ENCODE measurements around the gene WDR59. TPM values are rescaled to one million over a fixed set of nuclear protein-coding genes. Genes with fewer than 3 reads are reported as not detected.

Gene WDR59
- total RNA-seq, 1 experiment from 2014 or later = 95.4 TPM

DNA sequence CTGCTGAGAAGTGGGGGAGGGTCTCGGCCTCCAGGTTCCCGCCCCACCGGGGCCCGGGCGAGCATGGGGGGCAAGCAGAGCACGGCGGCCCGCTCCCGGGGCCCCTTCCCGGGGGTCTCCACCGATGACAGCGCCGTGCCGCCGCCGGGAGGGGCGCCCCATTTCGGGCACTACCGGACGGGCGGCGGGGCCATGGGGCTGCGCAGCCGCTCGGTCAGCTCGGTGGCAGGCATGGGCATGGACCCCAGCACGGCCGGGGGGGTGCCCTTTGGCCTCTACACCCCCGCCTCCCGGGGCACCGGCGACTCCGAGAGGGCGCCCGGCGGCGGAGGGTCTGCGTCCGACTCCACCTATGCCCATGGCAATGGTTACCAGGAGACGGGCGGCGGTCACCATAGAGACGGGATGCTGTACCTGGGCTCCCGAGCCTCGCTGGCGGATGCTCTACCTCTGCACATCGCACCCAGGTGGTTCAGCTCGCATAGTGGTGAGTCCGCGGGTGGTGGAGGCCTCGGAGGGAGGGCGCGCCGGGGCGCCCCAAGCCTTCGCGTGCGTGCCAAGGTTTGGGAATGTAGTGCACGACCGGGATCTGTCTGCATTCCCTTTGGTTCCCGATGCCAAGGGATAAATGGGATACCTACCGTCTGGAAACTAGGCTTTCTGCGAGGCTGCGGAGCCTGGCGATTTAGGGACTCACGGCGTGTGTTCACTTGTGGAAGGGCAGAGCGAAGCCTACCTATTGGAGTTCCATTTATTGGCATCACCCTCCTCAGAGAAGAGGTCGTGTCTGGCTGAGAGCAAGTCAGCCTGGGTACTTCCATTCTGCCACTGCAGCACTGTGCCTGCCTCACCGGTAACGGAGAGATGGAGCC lies 14.9 kb upstream of the WDR59 start:
- no peaks in the 10 kb centered on the region for H3K9me3 Mint-ChIP-seq (ENCODE audit: low read depth, unreplicated experiment)
- no TSS peak for BruUV-seq (replicated peaks)
- peak overlapping the region; percentile 72 for H3K4me3 Mint-ChIP-seq (ENCODE audit: low read depth, unreplicated experiment)
- TF ChIP-seq, protein P1, sequence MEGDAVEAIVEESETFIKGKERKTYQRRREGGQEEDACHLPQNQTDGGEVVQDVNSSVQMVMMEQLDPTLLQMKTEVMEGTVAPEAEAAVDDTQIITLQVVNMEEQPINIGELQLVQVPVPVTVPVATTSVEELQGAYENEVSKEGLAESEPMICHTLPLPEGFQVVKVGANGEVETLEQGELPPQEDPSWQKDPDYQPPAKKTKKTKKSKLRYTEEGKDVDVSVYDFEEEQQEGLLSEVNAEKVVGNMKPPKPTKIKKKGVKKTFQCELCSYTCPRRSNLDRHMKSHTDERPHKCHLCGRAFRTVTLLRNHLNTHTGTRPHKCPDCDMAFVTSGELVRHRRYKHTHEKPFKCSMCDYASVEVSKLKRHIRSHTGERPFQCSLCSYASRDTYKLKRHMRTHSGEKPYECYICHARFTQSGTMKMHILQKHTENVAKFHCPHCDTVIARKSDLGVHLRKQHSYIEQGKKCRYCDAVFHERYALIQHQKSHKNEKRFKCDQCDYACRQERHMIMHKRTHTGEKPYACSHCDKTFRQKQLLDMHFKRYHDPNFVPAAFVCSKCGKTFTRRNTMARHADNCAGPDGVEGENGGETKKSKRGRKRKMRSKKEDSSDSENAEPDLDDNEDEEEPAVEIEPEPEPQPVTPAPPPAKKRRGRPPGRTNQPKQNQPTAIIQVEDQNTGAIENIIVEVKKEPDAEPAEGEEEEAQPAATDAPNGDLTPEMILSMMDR (IDR thresholded peaks at IDR 0.05; ENCODE audit: unreplicated experiment) = no peak
- peak; percentile 70 for DNase-seq
- peaks cover 28% of the 10 kb centered on the region for H3K36me3 Mint-ChIP-seq (ENCODE audit: insufficient read depth, unreplicated experiment)
- H3K4me1 Mint-ChIP-seq (ENCODE audit: low read depth, unreplicated experiment) = peaks cover 50% of the 10 kb centered on the region
- peak overlapping the region; percentile 63 for H3K27ac Mint-ChIP-seq (ENCODE audit: unreplicated experiment)
- intact Hi-C loops (cut with micrococcal nuclease; ENCODE audit: unreplicated experiment) = loop anchor here (2.0 kb wide), 1 partner anchor 65 kb away; no protein-coding TSS in a partner anchor
- no peaks in the 10 kb centered on the region for H3K27me3 Mint-ChIP-seq (ENCODE audit: unreplicated experiment)
- CTCF ChIA-PET = interaction anchor here (0.6 to 1.1 kb wide), 2 partner anchors 111 to 147 kb away, joined by 3 to 4 read pairs; no protein-coding TSS in a partner anchor

DNA sequence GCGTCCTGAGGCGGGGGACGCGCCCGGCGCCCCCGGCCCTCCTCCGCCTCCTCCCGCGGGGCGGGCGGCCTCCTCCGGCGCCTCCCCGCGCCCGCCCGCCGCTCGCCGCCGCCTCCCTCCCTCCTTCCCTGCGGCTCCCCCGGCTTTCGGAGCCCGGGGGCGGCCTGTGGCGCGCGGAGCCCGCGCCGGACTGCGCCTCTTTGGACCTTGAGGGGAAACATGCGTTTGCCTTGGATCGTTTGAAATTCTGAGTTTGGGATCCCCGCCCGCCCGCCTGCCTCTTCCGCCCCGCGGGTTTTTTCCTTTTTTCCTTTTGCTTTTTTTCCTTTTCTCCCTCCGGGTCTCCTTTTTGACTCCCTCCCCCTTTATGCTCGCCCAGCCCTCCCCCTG lies 14.3 kb upstream of the WDR59 start:
- no TSS peak for BruUV-seq (replicated peaks)
- TF ChIP-seq, protein P1 (IDR thresholded peaks at IDR 0.05; ENCODE audit: unreplicated experiment) = no peak
- intact Hi-C loops (cut with micrococcal nuclease; ENCODE audit: unreplicated experiment) = no loop called here
- Mint-ChIP-seq H3K9me3 (ENCODE audit: low read depth, unreplicated experiment) (no peaks in the 10 kb centered on the region), H3K4me1 (ENCODE audit: low read depth, unreplicated experiment) (peaks cover 50% of the 10 kb centered on the region), H3K4me3 (ENCODE audit: low read depth, unreplicated experiment) (peak overlapping the region; percentile 72), H3K27me3 (ENCODE audit: unreplicated experiment) (peaks cover 4% of the 10 kb centered on the region), H3K27ac (ENCODE audit: unreplicated experiment) (peak overlapping the region; percentile 63), H3K36me3 (ENCODE audit: insufficient read depth, unreplicated experiment) (peaks cover 28% of the 10 kb centered on the region)
- peak; percentile 15 for DNase-seq
- CTCF ChIA-PET = interaction anchor here (1.1 kb wide), 1 partner anchor 112 kb away, joined by 4 read pairs; no protein-coding TSS in a partner anchor

DNA sequence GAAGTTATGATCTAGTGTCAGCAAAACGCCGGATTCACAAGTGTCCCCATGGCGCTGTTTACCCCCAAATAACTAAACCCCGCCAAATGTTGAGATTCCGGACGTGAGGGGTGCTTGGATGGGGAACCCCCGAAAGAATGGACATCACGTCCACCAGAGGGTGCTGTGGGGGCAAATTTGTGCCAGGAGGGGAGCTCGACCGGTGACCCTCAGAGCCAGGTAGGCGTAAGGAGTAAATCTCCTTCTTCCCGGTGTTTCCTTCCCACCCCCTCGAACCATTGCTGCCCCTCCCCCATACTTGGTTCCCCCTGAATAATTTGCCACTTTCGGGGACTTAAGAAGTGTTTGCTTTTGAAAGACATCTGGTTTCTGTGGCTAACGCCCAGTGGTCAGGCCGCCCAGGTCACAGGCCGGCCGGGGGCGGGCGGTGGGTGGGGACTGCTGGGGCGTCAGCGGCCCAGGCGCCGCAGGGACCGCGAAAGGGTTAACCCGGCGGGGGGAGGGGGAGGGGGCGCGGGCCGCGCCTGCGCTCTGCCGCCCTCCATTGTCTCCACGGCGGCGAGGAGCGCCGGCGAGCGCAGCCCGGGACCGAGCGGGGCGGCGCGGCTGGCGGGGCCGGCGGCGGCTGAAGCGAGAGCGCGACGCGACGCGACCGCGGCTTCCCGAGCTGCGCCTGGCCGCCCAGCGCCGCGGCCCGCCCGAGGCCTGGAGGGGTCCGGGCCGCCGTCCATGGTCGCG lies 13.7 kb upstream of the WDR59 start, which contains the start of gene ZNRF1:
TSS of gene ZNRF1 (plus strand) at position 544 of the 738 bp plus-strand sequence. CDS start 648 bp downstream, outside the sequence.
- Mint-ChIP-seq H3K27ac (ENCODE audit: unreplicated experiment) (peak within 1 kb of the TSS; percentile 63), H3K27me3 (ENCODE audit: unreplicated experiment) (peaks cover 9% of the 10 kb centered on the region), H3K36me3 (ENCODE audit: insufficient read depth, unreplicated experiment) (peaks cover 27% of the 10 kb centered on the region), H3K4me1 (ENCODE audit: low read depth, unreplicated experiment) (peaks cover 46% of the 10 kb centered on the region), H3K4me3 (ENCODE audit: low read depth, unreplicated experiment) (peak within 1 kb of the TSS; percentile 72), H3K9me3 (ENCODE audit: low read depth, unreplicated experiment) (no peaks in the 10 kb centered on the region)
- TF ChIP-seq, protein P1 (IDR thresholded peaks at IDR 0.05; ENCODE audit: unreplicated experiment) = peak; percentile 92
- peak; percentile 88 for DNase-seq
- intact Hi-C loops (cut with micrococcal nuclease; ENCODE audit: unreplicated experiment) = loop anchor here (1.0 kb wide), 1 partner anchor 113 kb away; no protein-coding TSS in a partner anchor
- CTCF ChIA-PET = interaction anchor here (0.7 to 3.5 kb wide), 16 partner anchors 9 to 247 kb away, joined by 3 to 125 read pairs (median 4); partner anchors contain the start of genes FA2H, LDHD and WDR59
- BruUV-seq (replicated peaks) = no TSS peak

DNA sequence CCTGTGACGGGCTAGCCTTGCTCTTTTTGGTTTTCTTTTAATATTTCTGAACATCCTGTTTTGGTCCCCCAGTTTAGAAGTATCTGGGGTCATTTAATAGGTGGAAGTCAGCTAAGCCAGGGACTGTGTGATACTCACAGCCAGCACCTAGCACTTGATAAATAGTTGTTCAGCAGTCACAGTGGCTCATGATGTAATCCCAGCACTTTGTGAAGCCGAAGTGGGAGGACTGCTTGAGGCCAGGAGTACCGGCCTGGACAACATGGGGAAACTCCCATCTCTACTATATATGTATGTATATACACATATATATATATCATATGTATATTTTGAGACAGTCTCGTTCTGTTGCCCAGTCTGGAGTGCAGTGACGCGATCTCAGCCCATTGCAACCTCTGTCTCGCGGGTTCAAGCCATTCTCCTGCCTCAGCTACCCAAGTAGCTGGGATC lies 12.1 kb upstream of the WDR59 start:
- CTCF ChIA-PET = interaction anchor here (0.6 to 3.5 kb wide), 3 partner anchors 11 to 113 kb away, joined by 3 to 125 read pairs (median 6); partner anchors contain the start of gene WDR59
- peaks cover 32% of the 10 kb centered on the region for H3K4me1 Mint-ChIP-seq (ENCODE audit: low read depth, unreplicated experiment)
- BruUV-seq (replicated peaks) = no TSS peak
- no peaks in the 10 kb centered on the region for H3K9me3 Mint-ChIP-seq (ENCODE audit: low read depth, unreplicated experiment)
- TF ChIP-seq, protein P1 (IDR thresholded peaks at IDR 0.05; ENCODE audit: unreplicated experiment) = no peak
- intact Hi-C loops (cut with micrococcal nuclease; ENCODE audit: unreplicated experiment) = no loop called here
- DNase-seq = no peak
- H3K27me3 Mint-ChIP-seq (ENCODE audit: unreplicated experiment) = peaks cover 14% of the 10 kb centered on the region
- H3K36me3 Mint-ChIP-seq (ENCODE audit: insufficient read depth, unreplicated experiment) = peaks cover 24% of the 10 kb centered on the region
- H3K4me3 Mint-ChIP-seq (ENCODE audit: low read depth, unreplicated experiment) = no peak overlapping the region
- H3K27ac Mint-ChIP-seq (ENCODE audit: unreplicated experiment) = no peak overlapping the region

All from Calu3 (cell line).